ENCODE data around the gene DLK2. TPM values are rescaled to one million over a fixed set of nuclear protein-coding genes. Genes with fewer than 3 reads are reported as not detected.
"Not testable (repeated sequence)": the region's sequence is repeated elsewhere in the genome, so short reads cannot be mapped to it uniquely, and the experiment has no call there.

The DLK2 gene
- total RNA-seq, 2 donors from 2014 or later = 0.18 to 3.4 TPM

- not testable (repeated sequence) for H3K27ac Mint-ChIP-seq; ATAC-seq; H3K9me3 Mint-ChIP-seq; H3K36me3 Mint-ChIP-seq; DNase-seq (ENCODE audit: low spot score in 2 of 2)
Observed at GRCh38 chr6:43467265-43467664, 11.9 kb upstream of the DLK2 start.

DNA sequence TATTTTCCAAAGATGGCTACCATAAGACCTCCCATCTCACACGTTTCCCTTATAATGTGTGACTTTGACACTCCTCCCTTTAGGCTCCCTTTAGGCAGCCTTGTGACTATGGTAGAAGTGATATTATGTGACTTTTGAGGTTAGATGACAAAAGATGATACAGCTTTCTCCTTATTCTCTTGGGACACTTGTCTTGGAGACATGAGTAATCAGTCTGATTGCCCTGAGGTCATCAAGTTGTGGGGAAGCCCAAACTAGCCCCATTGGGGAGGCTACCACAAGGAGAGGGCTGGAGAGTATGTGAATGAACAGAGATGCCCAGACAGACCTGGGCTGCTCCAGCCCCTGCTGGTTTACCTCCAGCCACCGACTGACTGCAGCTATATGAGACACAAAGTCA, 10.6 kb upstream of the DLK2 start:
- Mint-ChIP-seq H3K27ac (no peak overlapping the region), H3K36me3 (no peaks in the 10 kb centered on the region), H3K9me3 (no peaks in the 10 kb centered on the region)
- DNase-seq (ENCODE audit: low spot score in 2 of 2) = no peak
- peak in 1 of 2 donors; percentile 77 for ATAC-seq

- ATAC-seq (no peak), DNase-seq (ENCODE audit: low spot score in 2 of 2) (no peak)
- Mint-ChIP-seq H3K27ac (no peak overlapping the region), H3K36me3 (no peaks in the 10 kb centered on the region), H3K9me3 (no peaks in the 10 kb centered on the region)
Observed at GRCh38 chr6:43464337-43464736, 9.0 kb upstream of the DLK2 start.

GRCh38 chr6:43461936-43462335, 6.6 kb upstream of the DLK2 start:
- Mint-ChIP-seq H3K36me3 (peaks cover 0 to 2% of the 10 kb centered on the region in 2 donors), H3K27ac (no peak overlapping the region), H3K9me3 (peaks cover 0 to 1% of the 10 kb centered on the region in 2 donors)
- DNase-seq (ENCODE audit: low spot score in 2 of 2) (no peak), ATAC-seq (no peak)

- Mint-ChIP-seq H3K9me3 (peaks cover 0 to 4% of the 10 kb centered on the region in 2 donors), H3K27ac (no peak overlapping the region), H3K36me3 (peaks cover 0 to 6% of the 10 kb centered on the region in 2 donors)
- ATAC-seq (no peak), DNase-seq (ENCODE audit: low spot score in 2 of 2) (no peak)
Observed at GRCh38 chr6:43460032-43460431, 4.7 kb upstream of the DLK2 start.

GRCh38 chr6:43459535-43459934, 4.2 kb upstream of the DLK2 start:
- ATAC-seq (no peak), DNase-seq (ENCODE audit: low spot score in 2 of 2) (no peak)
- peaks cover 0 to 6% of the 10 kb centered on the region in 2 donors for H3K36me3 Mint-ChIP-seq
- no peak overlapping the region for H3K27ac Mint-ChIP-seq
- peaks cover 0 to 4% of the 10 kb centered on the region in 2 donors for H3K9me3 Mint-ChIP-seq

- not testable (repeated sequence) for ATAC-seq; H3K27ac Mint-ChIP-seq; H3K36me3 Mint-ChIP-seq; DNase-seq (ENCODE audit: low spot score in 2 of 2); H3K9me3 Mint-ChIP-seq
Observed at GRCh38 chr6:43458154-43458553, 2.8 kb upstream of the DLK2 start.

- Mint-ChIP-seq H3K9me3 (peaks cover 0 to 4% of the 10 kb centered on the region in 2 donors), H3K36me3 (peaks cover 0 to 6% of the 10 kb centered on the region in 2 donors), H3K27ac (no peak overlapping the region)
- no peak for DNase-seq (ENCODE audit: low spot score in 2 of 2)
- no peak for ATAC-seq
Observed at GRCh38 chr6:43457643-43458042, 2.3 kb upstream of the DLK2 start.

DNA sequence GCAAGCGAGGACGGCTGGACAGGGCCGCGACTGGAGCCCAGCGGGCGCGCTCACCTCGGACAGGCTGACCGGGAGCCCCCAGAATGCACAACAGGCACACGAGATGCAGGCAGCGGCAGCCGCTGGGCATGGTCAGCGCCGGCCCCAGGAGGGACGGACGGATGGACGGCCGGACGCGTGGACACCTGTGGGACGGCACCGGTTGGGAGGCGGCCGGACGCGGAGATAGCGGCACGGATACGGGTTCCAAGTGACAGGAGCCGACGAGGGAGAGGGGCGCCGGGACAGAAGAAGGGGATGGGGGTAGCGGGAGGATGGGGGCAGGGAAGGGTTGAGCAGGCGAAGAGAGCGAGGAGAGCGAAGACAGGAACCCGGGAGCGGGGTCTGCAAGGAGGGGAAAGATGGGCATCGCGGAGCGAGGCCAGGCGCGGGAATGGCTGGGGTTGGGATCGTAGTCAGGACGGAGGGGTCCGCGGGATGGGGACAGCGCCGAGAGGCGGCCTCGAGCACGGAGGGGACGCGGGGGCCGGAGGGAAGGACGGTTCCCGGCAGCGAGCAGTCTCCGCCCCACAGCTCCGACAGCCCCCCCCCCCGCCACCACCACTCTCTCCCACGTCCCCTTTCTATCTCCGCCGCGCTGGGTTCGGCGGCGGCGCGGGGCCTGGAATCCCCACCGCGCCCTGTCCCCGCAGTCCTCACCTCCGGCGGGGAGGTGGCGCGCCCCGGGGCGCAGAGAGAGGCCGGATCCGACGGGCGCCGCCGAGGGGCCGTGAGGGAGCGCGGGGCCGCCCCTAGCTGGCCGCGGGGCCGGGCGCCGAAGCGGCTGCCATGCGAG, 435 bp downstream of the DLK2 start:
- DNase-seq (ENCODE audit: low spot score in 2 of 2) (peak; percentile 25 to 80), ATAC-seq (peak; percentile 53 to 83)
- H3K27ac Mint-ChIP-seq = no peak overlapping the region
- H3K36me3 Mint-ChIP-seq = peaks cover 0 to 6% of the 10 kb centered on the region in 2 donors
- H3K9me3 Mint-ChIP-seq = peaks cover 0 to 4% of the 10 kb centered on the region in 2 donors

GRCh38 chr6:43454290-43454695, 1.1 kb downstream of the DLK2 start:
- no peak overlapping the region for H3K27ac Mint-ChIP-seq
- DNase-seq (ENCODE audit: low spot score in 2 of 2) = peak in 1 of 2 donors; percentile 83
- peak; percentile 15 to 68 for ATAC-seq
- H3K36me3 Mint-ChIP-seq = peaks cover 0 to 6% of the 10 kb centered on the region in 2 donors
- peaks cover 0 to 4% of the 10 kb centered on the region in 2 donors for H3K9me3 Mint-ChIP-seq

DNA sequence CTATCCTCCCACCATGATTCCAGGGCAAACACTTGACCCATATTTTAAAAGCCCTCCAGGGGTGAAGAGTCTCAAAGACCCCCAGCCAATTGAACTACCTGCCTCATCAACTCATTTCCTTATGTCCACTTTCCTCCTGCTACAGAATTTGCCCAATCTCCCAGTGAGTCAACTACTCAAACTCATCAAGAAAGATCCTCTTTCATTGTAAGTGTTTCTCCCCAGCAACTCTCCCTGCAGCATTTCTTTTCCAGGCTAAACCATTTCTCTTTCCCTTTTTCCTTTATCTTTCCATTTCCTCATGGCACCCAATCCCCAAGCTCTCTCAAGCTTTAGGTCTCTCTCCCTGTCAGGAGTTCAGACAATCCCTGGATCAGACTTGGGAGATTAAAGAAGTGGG, 1.5 kb downstream of the DLK2 start:
- no peak for DNase-seq (ENCODE audit: low spot score in 2 of 2)
- ATAC-seq = no peak
- Mint-ChIP-seq H3K36me3 (peaks cover 0 to 6% of the 10 kb centered on the region in 2 donors), H3K27ac (no peak overlapping the region), H3K9me3 (peaks cover 0 to 4% of the 10 kb centered on the region in 2 donors)

DNA sequence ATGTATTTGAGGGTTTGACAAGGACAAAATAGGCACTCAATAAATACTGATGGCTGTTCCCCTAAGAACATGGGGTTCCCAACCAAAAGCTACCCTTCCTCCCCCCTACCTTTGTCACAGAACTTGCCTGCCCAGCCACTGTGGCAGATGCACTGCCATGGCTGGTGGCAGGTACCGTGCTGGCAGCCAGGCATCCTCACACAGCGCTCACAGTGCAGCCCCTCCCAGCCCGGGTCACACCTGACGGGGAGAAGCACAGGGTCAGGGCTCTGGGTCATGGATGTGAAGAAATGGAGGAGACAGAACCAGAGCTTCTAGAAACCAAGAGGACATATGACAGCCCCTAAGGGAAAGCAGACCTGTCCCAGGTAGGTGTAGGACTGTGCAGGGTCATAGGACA, 2.5 kb downstream of the DLK2 start:
- Mint-ChIP-seq H3K36me3 (peaks cover 0 to 6% of the 10 kb centered on the region in 2 donors), H3K27ac (no peak overlapping the region), H3K9me3 (peaks cover 0 to 4% of the 10 kb centered on the region in 2 donors)
- ATAC-seq = no peak
- DNase-seq (ENCODE audit: low spot score in 2 of 2) = no peak

DNA sequence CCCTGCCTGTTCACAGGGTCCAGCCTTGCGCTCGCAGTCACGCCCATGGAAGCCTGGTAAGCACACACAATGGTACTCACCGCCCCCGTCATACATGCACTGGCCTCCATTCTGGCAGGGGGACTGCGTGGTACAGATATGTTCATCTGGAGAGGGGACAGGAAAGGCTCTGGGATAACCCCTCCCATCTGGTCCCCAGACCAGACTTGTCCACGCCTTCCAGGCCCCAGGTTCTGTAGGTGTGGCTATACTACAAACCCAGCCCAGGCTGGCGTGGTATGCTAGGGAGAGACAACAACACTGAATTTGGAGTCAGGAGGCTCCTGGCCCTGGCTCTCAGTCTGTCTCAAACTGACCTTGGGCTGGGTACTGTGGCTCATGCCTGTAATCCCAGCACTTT, 3.4 kb downstream of the DLK2 start:
- DNase-seq (ENCODE audit: low spot score in 2 of 2) (no peak), ATAC-seq (no peak)
- Mint-ChIP-seq H3K9me3 (peaks cover 0 to 3% of the 10 kb centered on the region in 2 donors), H3K27ac (no peak overlapping the region), H3K36me3 (peaks cover 0 to 5% of the 10 kb centered on the region in 2 donors)

- H3K36me3 Mint-ChIP-seq = no peaks in the 10 kb centered on the region
- DNase-seq (ENCODE audit: low spot score in 2 of 2) = no peak
- ATAC-seq = no peak
- no peak overlapping the region for H3K27ac Mint-ChIP-seq
- H3K9me3 Mint-ChIP-seq = no peaks in the 10 kb centered on the region
Observed at GRCh38 chr6:43451348-43451747, 4.0 kb downstream of the DLK2 start.

GRCh38 chr6:43450699-43451131, 4.6 kb downstream of the DLK2 start:
- Mint-ChIP-seq H3K27ac (no peak overlapping the region), H3K36me3 (no peaks in the 10 kb centered on the region), H3K9me3 (no peaks in the 10 kb centered on the region)
- DNase-seq (ENCODE audit: low spot score in 2 of 2) (no peak), ATAC-seq (no peak)

DNA sequence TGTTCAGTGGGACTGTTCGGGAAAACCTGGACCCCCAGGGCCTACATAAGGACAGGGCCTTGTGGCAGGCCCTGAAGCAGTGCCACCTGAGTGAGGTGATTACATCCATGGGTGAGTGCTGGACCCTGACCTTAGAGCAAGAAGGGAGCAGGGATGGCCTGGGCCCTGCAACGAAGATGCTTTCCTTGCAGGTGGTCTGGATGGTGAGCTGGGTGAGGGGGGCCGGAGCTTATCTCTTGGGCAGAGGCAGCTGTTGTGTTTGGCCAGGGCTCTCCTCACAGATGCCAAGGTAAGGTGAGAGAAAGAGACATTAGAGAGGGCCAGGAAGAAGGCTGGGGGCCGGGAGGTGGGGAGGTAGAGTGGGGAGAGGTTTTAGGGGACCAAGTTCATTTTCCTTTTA, 6.4 kb downstream of the DLK2 start:
- no peaks in the 10 kb centered on the region for H3K36me3 Mint-ChIP-seq
- no peaks in the 10 kb centered on the region for H3K9me3 Mint-ChIP-seq
- DNase-seq (ENCODE audit: low spot score in 2 of 2) = no peak
- H3K27ac Mint-ChIP-seq = peak overlapping the region; percentile 34 to 88
- no peak for ATAC-seq

DNA sequence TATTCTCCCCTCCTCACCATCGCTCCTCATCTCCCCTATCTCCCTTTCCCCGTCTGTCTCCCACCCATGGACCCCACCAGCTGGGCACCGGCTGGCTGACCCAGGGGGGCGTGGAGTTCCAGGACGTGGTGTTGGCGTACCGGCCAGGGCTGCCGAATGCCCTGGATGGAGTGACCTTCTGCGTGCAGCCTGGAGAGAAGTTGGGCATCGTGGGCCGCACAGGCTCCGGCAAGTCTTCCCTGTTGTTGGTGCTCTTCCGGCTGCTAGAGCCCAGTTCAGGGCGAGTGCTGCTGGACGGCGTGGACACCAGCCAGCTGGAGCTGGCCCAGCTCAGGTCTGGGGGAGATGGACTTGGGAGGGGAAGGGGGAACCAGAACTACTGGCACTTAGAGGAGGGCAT, 7.7 kb downstream of the DLK2 start:
- Mint-ChIP-seq H3K27ac (peak overlapping the region in 1 of 2 donors; percentile 34), H3K36me3 (no peaks in the 10 kb centered on the region), H3K9me3 (no peaks in the 10 kb centered on the region)
- ATAC-seq (no peak), DNase-seq (ENCODE audit: low spot score in 2 of 2) (no peak)

DNA sequence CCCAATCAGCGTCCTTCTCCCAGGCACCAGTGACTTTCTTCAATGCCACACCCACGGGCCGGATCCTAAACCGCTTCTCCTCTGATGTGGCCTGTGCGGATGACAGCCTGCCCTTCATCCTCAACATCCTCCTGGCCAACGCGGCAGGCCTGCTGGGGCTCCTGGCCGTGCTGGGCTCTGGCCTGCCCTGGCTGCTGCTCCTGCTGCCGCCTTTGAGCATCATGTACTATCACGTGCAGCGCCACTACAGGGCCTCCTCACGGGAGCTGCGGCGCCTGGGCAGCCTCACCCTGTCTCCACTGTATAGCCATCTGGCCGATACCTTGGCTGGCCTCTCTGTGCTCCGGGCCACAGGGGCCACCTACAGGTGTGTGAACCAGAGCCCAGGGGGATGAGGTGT, 9.8 kb downstream of the DLK2 start:
- Mint-ChIP-seq H3K27ac (peak overlapping the region; percentile 17 to 46), H3K36me3 (no peaks in the 10 kb centered on the region), H3K9me3 (no peaks in the 10 kb centered on the region)
- ATAC-seq = no peak
- DNase-seq (ENCODE audit: low spot score in 2 of 2) = no peak
